GM19351 (cell line): ENCODE data around the gene ZNF783.
A peak's percentile ranks its signal among the peaks of the same experiment; 100 is the strongest.
"Not testable (repeated sequence)": the region's sequence is repeated elsewhere in the genome, so short reads cannot be mapped to it uniquely, and the experiment has no call there.

ENCODE experiments used
- ATAC-seq: cut with Tn5 transposase; IDR thresholded peaks from one replicate; pipeline ENCODE4 v1.9.1; 2021; ENCODE audit warnings: mild to moderate bottlenecking, moderate library complexity; ENCODE audit not compliant: unreplicated experiment

Gene ZNF783

GRCh38 chr7:149239345-149240143 is 22.5 kb upstream of the ZNF783 start, which contains the start of gene ZNF212:
Gene ZNF212, plus strand, starts transcription at chr7:149239651. Its CDS starts 128 bp downstream, at chr7:149239779.
- peak; percentile 97 for ATAC-seq

- no peak for ATAC-seq
Measured at GRCh38 chr7:149240637-149241036, 21.4 kb upstream of the ZNF783 start.

GRCh38 chr7:149241696-149242095 is 20.3 kb upstream of the ZNF783 start:
- no peak for ATAC-seq

GRCh38 chr7:149245244-149245643 is 16.8 kb upstream of the ZNF783 start:
- ATAC-seq, result no peak

- ATAC-seq, result no peak
Measured at GRCh38 chr7:149245744-149246143, 16.3 kb upstream of the ZNF783 start.

GRCh38 chr7:149248777-149249176 is 13.2 kb upstream of the ZNF783 start:
- peak; percentile 60 for ATAC-seq

- ATAC-seq, result not testable (repeated sequence)
Measured at GRCh38 chr7:149250151-149250550, 11.8 kb upstream of the ZNF783 start.

GRCh38 chr7:149251518-149251917 is 10.5 kb upstream of the ZNF783 start:
- ATAC-seq, result not testable (repeated sequence)

GRCh38 chr7:149252378-149252777 is 9.6 kb upstream of the ZNF783 start:
- ATAC-seq, result no peak

- no peak for ATAC-seq
Measured at GRCh38 chr7:149253665-149254064, 8.3 kb upstream of the ZNF783 start.

GRCh38 chr7:149254181-149254858 is 7.7 kb upstream of the ZNF783 start:
- ATAC-seq, result no peak

- ATAC-seq, result no peak
Measured at GRCh38 chr7:149255174-149255573, 6.8 kb upstream of the ZNF783 start.

- ATAC-seq, result no peak
Measured at GRCh38 chr7:149256568-149256967, 5.4 kb upstream of the ZNF783 start.

GRCh38 chr7:149257146-149257545 is 4.8 kb upstream of the ZNF783 start:
- no peak for ATAC-seq

GRCh38 chr7:149261316-149261828 is 624 bp upstream of the ZNF783 start:
- ATAC-seq, result peak; percentile 3

- no peak for ATAC-seq
Measured at GRCh38 chr7:149266451-149266850, 4.5 kb downstream of the ZNF783 start.

GRCh38 chr7:149267733-149268132 is 5.7 kb downstream of the ZNF783 start:
- no peak for ATAC-seq

- ATAC-seq, result not testable (repeated sequence)
Measured at GRCh38 chr7:149274424-149274823, 12.4 kb downstream of the ZNF783 start.

- no peak for ATAC-seq
Measured at GRCh38 chr7:149277871-149278270, 15.9 kb downstream of the ZNF783 start.

GRCh38 chr7:149278396-149278795 is 16.4 kb downstream of the ZNF783 start:
- ATAC-seq, result no peak

GRCh38 chr7:149279111-149279743 is 17.2 kb downstream of the ZNF783 start:
- no peak for ATAC-seq
